Keratinocyte (primary cell): Measurements from ENCODE around the gene MICAL3. TPM values are rescaled to one million over a fixed set of nuclear protein-coding genes. Genes with fewer than 3 reads are reported as not detected.
A peak's percentile ranks its signal among the peaks of the same experiment; 100 is the strongest.
"Not testable (repeated sequence)": the region's sequence is repeated elsewhere in the genome, so short reads cannot be mapped to it uniquely, and the experiment has no call there.

Experiments
- DNase-seq: peaks from one replicate; pipeline ENCODE4 v3.0.0-alpha.2; 2011; ENCODE audit warnings: low read depth, missing footprints, low spot score
- FAIRE-seq: peaks from 2 replicates; lab custom pipeline; 2011; peaks lifted over from hg19 to GRCh38; lab: Jason Lieb, UNC
- H2AFZ ChIP-seq: 2 replicates; pipeline ENCODE4 v1.6.0; 2012; ENCODE audit warnings: low read length, control low read depth, inconsistent platforms; ENCODE audit not compliant: control insufficient read depth
- H3K27ac ChIP-seq: 2 replicates; pipeline ENCODE4 v1.5.1; 2011; ENCODE audit warnings: low read length; ENCODE audit not compliant: control insufficient read depth, insufficient read depth
- H3K27me3 ChIP-seq: 3 replicates; pipeline ENCODE4 v1.6.0; 2011; ENCODE audit warnings: low read length; ENCODE audit not compliant: control insufficient read depth, insufficient read depth; ENCODE audit errors: extremely low read depth
- H3K36me3 ChIP-seq, 2 experiments: 2 replicates in 1 of 2; 3 replicates in 1 of 2; pipeline ENCODE4 v1.5.1; 2011; ENCODE audit warnings: low read length in 2 of 2, mild to moderate bottlenecking in 1 of 2; ENCODE audit not compliant: control insufficient read depth in 2 of 2, insufficient read depth in 2 of 2; ENCODE audit errors: extremely low read depth in 1 of 2
- H3K4me1 ChIP-seq: 3 replicates; pipeline ENCODE4 v1.5.1; 2011; ENCODE audit warnings: low read length; ENCODE audit not compliant: control insufficient read depth, insufficient read depth; ENCODE audit errors: extremely low read depth
- H3K4me2 ChIP-seq: 3 replicates; pipeline ENCODE4 v1.6.0; 2011; ENCODE audit warnings: low read depth, low read length; ENCODE audit not compliant: control insufficient read depth, insufficient read depth; ENCODE audit errors: extremely low read depth
- H3K4me3 ChIP-seq, 3 experiments: fragments of 200-600 bp in 1 of 3; sonication (generic) in 1 of 3; 2 replicates in 2 of 3; 3 replicates in 1 of 3; pipeline ENCODE4 v1.5.1; 2011 to 2016; ENCODE audit warnings: low read length in 3 of 3, mild to moderate bottlenecking in 3 of 3, control low read depth in 2 of 3, inconsistent platforms in 1 of 3, low read depth in 1 of 3, mixed read lengths in 1 of 3, mixed run types in 1 of 3, moderate library complexity in 1 of 3; ENCODE audit not compliant: control insufficient read depth in 2 of 3, insufficient read depth in 2 of 3; ENCODE audit errors: extremely low read depth in 1 of 3
- H3K79me2 ChIP-seq: 2 replicates; pipeline ENCODE4 v1.6.0; 2012; ENCODE audit warnings: low read length; ENCODE audit not compliant: control insufficient read depth, insufficient read depth
- H3K9ac ChIP-seq: 3 replicates; pipeline ENCODE4 v1.6.0; 2011; ENCODE audit warnings: low read length; ENCODE audit not compliant: control insufficient read depth, insufficient read depth; ENCODE audit errors: extremely low read depth
- H3K9me1 ChIP-seq: 3 replicates; pipeline ENCODE4 v1.6.0; 2011; ENCODE audit warnings: low read length; ENCODE audit not compliant: control insufficient read depth, insufficient read depth; ENCODE audit errors: extremely low read depth
- H3K9me3 ChIP-seq: 2 replicates; pipeline ENCODE4 v1.5.1; 2012; ENCODE audit warnings: low read depth, low read length; ENCODE audit not compliant: control insufficient read depth
- H4K20me1 ChIP-seq: 3 replicates; pipeline ENCODE4 v1.6.0; 2011; ENCODE audit warnings: low read length; ENCODE audit not compliant: control insufficient read depth, insufficient read depth; ENCODE audit errors: extremely low read depth
- CTCF ChIP-seq, 3 experiments: IDR thresholded peaks in 1 of 3; conservative IDR thresholded peaks in 1 of 3; optimal IDR thresholded peaks in 1 of 3; 2 replicates in 2 of 3; 3 replicates in 1 of 3; pipeline versions ENCODE3 to v1.5.1; 2011; ENCODE audit warnings: low read length in 3 of 3, mild to moderate bottlenecking in 3 of 3, moderate library complexity in 2 of 3, control low read depth in 1 of 3, inconsistent platforms in 1 of 3; ENCODE audit not compliant: insufficient read depth in 2 of 3; ENCODE audit errors: extremely low read depth in 1 of 3
- EZH2 ChIP-seq: IDR thresholded peaks from one replicate; pipeline ENCODE4 v1.6.1; 2012; ENCODE audit warnings: inconsistent platforms, mild to moderate bottlenecking, low read length, moderate library complexity
- dilution Hi-C: fragments of 300-500 bp; cut with MboI; formaldehyde crosslinking; loops from one replicate; pipeline ENCODE4 v1.7.0; 2020; ENCODE audit warnings: low sequenced_read_pairs; ENCODE audit not compliant: extremely low pct_ligation_motif_present
- polyA plus RNA-seq, 5 experiments: library from polyadenylated mRNA; depleted of rRNA in 3 of 5; stranded (reverse) in 3 of 5; stranded (forward) in 1 of 5; unstranded in 1 of 5; fragments of >200 nt; gene quantifications; 1 replicate in 1 of 5; 2 replicates in 3 of 5; 3 replicates in 1 of 5; pipeline versions ENCODE4 v1.2.1 to v1.2.3, GENCODE V29; 2011 to 2012; ENCODE audit warnings: missing spikeins in 2 of 5, low read depth in 1 of 5, low replicate concordance in 1 of 5

The MICAL3 gene
- polyA plus RNA-seq, 1 donor (not counting 4 experiments of a cell fraction or from before 2014, with no cell fraction given) = 27.9 TPM

GRCh38 chr22:18051113-18051512, 26.8 kb upstream of the MICAL3 start:
- H3K27me3 ChIP-seq, H3K27ac ChIP-seq: not testable (repeated sequence)

GRCh38 chr22:18050065-18050464, 25.7 kb upstream of the MICAL3 start:
- Histone ChIP-seq H3K9me1 (no peaks in the 10 kb centered on the region), H4K20me1 (no peaks in the 10 kb centered on the region), H3K4me1 (peaks cover 22% of the 10 kb centered on the region), H3K79me2 (no peaks in the 10 kb centered on the region), H3K4me3 (no peak overlapping the region), H2AFZ (peak overlapping the region; percentile 95), H3K27ac (peak overlapping the region; percentile 40), H3K9me3 (no peaks in the 10 kb centered on the region), H3K4me2 (peak overlapping the region; percentile 31), H3K27me3 (no peaks in the 10 kb centered on the region), H3K9ac (no peak overlapping the region), H3K36me3 (no peaks in the 10 kb centered on the region)
- FAIRE-seq (peak; percentile 87), DNase-seq (no peak)
- dilution Hi-C loops = no loop called here
- no peak for TF ChIP-seq CTCF (optimal IDR thresholded peaks at IDR 0.05 in 1 of 3, IDR thresholded peaks at IDR 0.05 in 1 of 3, conservative IDR thresholded peaks at IDR 0.05 in 1 of 3; ENCODE audit: extremely low read depth in 1 of 3, insufficient read depth in 2 of 3, low read length in 3 of 3)

More at GRCh38 chr22:18051113-18051512, 26.8 kb upstream of the MICAL3 start:
- peaks cover 27% of the 10 kb centered on the region for H3K4me1 ChIP-seq
- DNase-seq, H3K79me2 ChIP-seq, H3K9me1 ChIP-seq, H3K9me3 ChIP-seq, H3K36me3 ChIP-seq, H4K20me1 ChIP-seq, H3K4me2 ChIP-seq, dilution Hi-C loops, H3K4me3 ChIP-seq, FAIRE-seq, H2AFZ ChIP-seq, H3K9ac ChIP-seq: not testable (repeated sequence)

- Histone ChIP-seq H3K27me3 (no peaks in the 10 kb centered on the region), H3K4me1 (peaks cover 22% of the 10 kb centered on the region), H3K4me2 (peak overlapping the region; percentile 49), H3K4me3 (peak overlapping the region in 1 of 3 experiments; percentile 40), H3K9me3 (no peaks in the 10 kb centered on the region), H4K20me1 (no peaks in the 10 kb centered on the region), H3K9me1 (no peaks in the 10 kb centered on the region), H3K36me3 (no peaks in the 10 kb centered on the region), H3K9ac (peak overlapping the region; percentile 38), H3K27ac (peak overlapping the region; percentile 1), H3K79me2 (no peaks in the 10 kb centered on the region), H2AFZ (peak overlapping the region; percentile 59)
- FAIRE-seq = peak; percentile 76
- dilution Hi-C loops = no loop called here
- no peak for DNase-seq
- no peak for TF ChIP-seq CTCF (optimal IDR thresholded peaks at IDR 0.05 in 1 of 3, IDR thresholded peaks at IDR 0.05 in 1 of 3, conservative IDR thresholded peaks at IDR 0.05 in 1 of 3; ENCODE audit: extremely low read depth in 1 of 3, insufficient read depth in 2 of 3, low read length in 3 of 3)
- TF ChIP-seq EZH2 = no peak
Measured at GRCh38 chr22:18048441-18048898, 24.1 kb upstream of the MICAL3 start.
